Measurements from ENCODE around the gene SINHCAF. TPM values are rescaled to one million over a fixed set of nuclear protein-coding genes. Genes with fewer than 3 reads are reported as not detected.

The SINHCAF gene
- total RNA-seq, 1 experiment from 2014 or later: 497 TPM

DNA sequence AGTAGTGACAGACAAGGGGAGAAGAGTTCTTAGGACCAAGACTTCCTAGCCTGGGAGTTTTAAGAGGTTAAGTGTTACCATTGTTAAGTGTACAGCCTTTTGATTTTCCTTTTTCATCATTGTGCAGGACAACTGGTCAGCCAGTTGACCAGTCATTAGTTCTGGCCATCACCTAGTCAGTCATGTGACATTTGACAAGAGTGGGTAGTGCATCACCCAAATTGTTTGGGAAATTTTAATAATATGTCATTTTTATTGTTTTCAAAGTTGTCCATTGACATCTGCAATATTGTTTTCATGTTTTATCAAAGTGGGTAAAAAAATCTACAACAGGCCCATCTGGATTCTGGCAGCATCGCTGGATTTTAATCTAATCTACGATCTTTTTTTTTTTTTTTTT is 15.5 kb downstream of the SINHCAF start:
- Mint-ChIP-seq H3K4me3 (no peak overlapping the region), H3K27ac (peak overlapping the region in 1 of 3 experiments; percentile 87; a peak in 2 of 7 replicates), H3K36me3 (ENCODE audit: insufficient read depth in 1 of 3, low read depth in 3 of 3) (peaks cover 38 to 62% (median 48%) of the 10 kb centered on the region in 3 experiments), H3K27me3 (ENCODE audit: low read depth) (no peaks in the 10 kb centered on the region), H3K4me1 (peaks cover 67 to 78% of the 10 kb centered on the region in 2 experiments), H3K9me3 (no peaks in the 10 kb centered on the region)
- DNase-seq: no peak
- no peak overlapping the region for H3K18ac ChIP-seq (ENCODE audit: insufficient read length, low read depth, low read length)
- no peaks in the 10 kb centered on the region for H3K23me2 ChIP-seq (ENCODE audit: insufficient read length, low read depth, low read length, poor library complexity, severe bottlenecking)
- no peak overlapping the region for H3K9ac ChIP-seq (ENCODE audit: extremely low read depth, insufficient read length, low read length)
- no peaks in the 10 kb centered on the region for H3K79me1 ChIP-seq (ENCODE audit: insufficient read depth, low read depth, low read length, poor library complexity, severe bottlenecking)
- no CpG with 5 or more reads among the region's 2 CpGs for WGBS (ENCODE audit: extremely low coverage, insufficient read length, low lambda C conversion rate)
- no peaks in the 10 kb centered on the region for H3K27me3 ChIP-seq (ENCODE audit: insufficient read depth, low read length)
- H3K79me2 ChIP-seq (ENCODE audit: insufficient read depth, low read length): peaks cover 94% of the 10 kb centered on the region
- H4K8ac ChIP-seq (replicated peaks; ENCODE audit: insufficient read length, low read depth, low read length): no peak overlapping the region
- peaks cover 2% of the 10 kb centered on the region for H4K20me1 ChIP-seq (ENCODE audit: control insufficient read depth, insufficient read depth, insufficient read length)
- no peak overlapping the region for H2BK15ac ChIP-seq (ENCODE audit: low read depth, low read length)
- no peak overlapping the region for H3K4me2 ChIP-seq (ENCODE audit: insufficient read depth, insufficient read length, low read length)
- H4K91ac ChIP-seq (ENCODE audit: insufficient read length, low read depth, low read length): no peak overlapping the region
- H4K5ac ChIP-seq (ENCODE audit: insufficient read length, low read depth, low read length): no peak overlapping the region
- no peak overlapping the region for H3K23ac ChIP-seq (ENCODE audit: insufficient read length, low read depth, low read length)
- no peak overlapping the region for H3K27ac ChIP-seq (ENCODE audit: insufficient read length, low read depth, low read length)
- no peak overlapping the region for H2BK12ac ChIP-seq (ENCODE audit: insufficient read length, low read depth, low read length)
- no peak overlapping the region for H2AFZ ChIP-seq (ENCODE audit: low read length)
- TF ChIP-seq CTCF (conservative IDR thresholded peaks at IDR 0.05): no peak
- peaks cover 2% of the 10 kb centered on the region for H3K4me1 ChIP-seq (ENCODE audit: insufficient read depth, low read length)
- H3K56ac ChIP-seq (ENCODE audit: insufficient read length, low read depth, low read length): no peak overlapping the region
- H3K4ac ChIP-seq (ENCODE audit: low read depth, low read length): no peak overlapping the region
- no peak overlapping the region for H2BK20ac ChIP-seq (ENCODE audit: low read depth, low read length, poor library complexity, severe bottlenecking)
- no peak overlapping the region for H2AK5ac ChIP-seq (ENCODE audit: insufficient read length, low read length)
- no peak overlapping the region for H3T11ph ChIP-seq (ENCODE audit: low read length)
- H2BK5ac ChIP-seq (ENCODE audit: insufficient read length, low read length): no peak overlapping the region
- no peak overlapping the region for H3K14ac ChIP-seq (ENCODE audit: insufficient read depth, low read length)
- no peak overlapping the region for H2BK120ac ChIP-seq (ENCODE audit: low read depth, low read length, poor library complexity, severe bottlenecking)
- no peaks in the 10 kb centered on the region for H3K9me3 ChIP-seq (ENCODE audit: control insufficient read depth, low read depth, low read length)

Data from H9 (cell line).